Measurements from ENCODE around the gene TEX261.

DNA sequence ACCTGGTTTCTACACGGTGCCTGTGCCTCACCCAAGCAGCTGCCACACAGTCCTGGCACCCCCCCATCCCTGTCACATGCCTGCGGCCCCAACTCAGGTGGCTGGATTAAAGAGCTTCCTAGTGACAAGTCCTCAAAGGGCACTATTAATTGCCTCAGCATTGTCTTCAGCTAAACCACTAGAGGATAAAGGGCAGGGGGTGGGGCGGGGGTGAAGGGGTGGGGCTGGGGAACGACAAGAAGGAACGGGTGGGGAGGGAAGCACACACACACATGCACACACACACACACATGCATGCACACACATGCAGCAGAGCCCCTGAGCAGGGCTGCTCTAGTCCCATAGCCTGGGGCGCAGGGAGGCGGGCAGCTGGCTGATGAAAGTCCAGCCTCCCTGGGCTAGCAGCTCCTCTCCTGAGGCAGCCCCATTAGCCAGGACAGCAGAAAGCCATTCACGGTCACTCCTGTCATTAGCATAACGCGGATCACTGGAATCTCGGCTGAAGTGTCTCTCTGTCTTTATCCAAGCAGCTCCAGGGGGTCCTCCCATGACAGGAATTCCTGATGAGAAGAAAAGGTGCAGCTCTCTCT lies 7.4 kb upstream of the TEX261 start:
- TF ChIP-seq SIN3A (IDR thresholded peaks at IDR 0.05; ENCODE audit: borderline replicate concordance, insufficient read depth, low read length) = no peak
- TF ChIP-seq, protein P1, sequence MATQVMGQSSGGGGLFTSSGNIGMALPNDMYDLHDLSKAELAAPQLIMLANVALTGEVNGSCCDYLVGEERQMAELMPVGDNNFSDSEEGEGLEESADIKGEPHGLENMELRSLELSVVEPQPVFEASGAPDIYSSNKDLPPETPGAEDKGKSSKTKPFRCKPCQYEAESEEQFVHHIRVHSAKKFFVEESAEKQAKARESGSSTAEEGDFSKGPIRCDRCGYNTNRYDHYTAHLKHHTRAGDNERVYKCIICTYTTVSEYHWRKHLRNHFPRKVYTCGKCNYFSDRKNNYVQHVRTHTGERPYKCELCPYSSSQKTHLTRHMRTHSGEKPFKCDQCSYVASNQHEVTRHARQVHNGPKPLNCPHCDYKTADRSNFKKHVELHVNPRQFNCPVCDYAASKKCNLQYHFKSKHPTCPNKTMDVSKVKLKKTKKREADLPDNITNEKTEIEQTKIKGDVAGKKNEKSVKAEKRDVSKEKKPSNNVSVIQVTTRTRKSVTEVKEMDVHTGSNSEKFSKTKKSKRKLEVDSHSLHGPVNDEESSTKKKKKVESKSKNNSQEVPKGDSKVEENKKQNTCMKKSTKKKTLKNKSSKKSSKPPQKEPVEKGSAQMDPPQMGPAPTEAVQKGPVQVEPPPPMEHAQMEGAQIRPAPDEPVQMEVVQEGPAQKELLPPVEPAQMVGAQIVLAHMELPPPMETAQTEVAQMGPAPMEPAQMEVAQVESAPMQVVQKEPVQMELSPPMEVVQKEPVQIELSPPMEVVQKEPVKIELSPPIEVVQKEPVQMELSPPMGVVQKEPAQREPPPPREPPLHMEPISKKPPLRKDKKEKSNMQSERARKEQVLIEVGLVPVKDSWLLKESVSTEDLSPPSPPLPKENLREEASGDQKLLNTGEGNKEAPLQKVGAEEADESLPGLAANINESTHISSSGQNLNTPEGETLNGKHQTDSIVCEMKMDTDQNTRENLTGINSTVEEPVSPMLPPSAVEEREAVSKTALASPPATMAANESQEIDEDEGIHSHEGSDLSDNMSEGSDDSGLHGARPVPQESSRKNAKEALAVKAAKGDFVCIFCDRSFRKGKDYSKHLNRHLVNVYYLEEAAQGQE (IDR thresholded peaks at IDR 0.05; ENCODE audit: insufficient read depth in 1 of 2, low read depth in 2 of 2, low read length in 2 of 2) = no peak

Data from PFSK-1 (cell line).